ENCODE data around the gene KANK3.
"Not testable (repeated sequence)": the region's sequence is repeated elsewhere in the genome, so short reads cannot be mapped to it uniquely, and the experiment has no call there.

KANK3 gene

DNA sequence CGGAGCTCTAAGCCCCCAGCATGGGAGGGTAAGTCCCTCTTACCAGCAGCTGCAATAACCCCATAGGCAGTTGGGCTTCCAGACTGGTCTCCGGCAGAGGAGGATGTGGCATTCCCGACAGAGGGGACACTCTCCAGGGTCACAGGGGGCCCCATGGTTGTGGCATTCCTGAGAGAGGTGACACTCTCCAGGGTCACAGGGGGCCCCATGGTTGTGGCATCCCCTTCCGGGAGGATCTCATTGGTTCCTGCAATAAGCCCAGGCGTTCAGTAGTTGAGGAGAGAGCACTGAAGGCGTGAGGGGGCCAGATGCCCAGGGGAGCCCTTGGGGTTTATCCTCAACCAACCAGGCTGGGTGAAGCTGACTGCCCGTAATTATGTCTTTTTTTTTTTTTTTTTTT is 40.3 kb downstream of the KANK3 start:
- TF ChIP-seq, protein P1, sequence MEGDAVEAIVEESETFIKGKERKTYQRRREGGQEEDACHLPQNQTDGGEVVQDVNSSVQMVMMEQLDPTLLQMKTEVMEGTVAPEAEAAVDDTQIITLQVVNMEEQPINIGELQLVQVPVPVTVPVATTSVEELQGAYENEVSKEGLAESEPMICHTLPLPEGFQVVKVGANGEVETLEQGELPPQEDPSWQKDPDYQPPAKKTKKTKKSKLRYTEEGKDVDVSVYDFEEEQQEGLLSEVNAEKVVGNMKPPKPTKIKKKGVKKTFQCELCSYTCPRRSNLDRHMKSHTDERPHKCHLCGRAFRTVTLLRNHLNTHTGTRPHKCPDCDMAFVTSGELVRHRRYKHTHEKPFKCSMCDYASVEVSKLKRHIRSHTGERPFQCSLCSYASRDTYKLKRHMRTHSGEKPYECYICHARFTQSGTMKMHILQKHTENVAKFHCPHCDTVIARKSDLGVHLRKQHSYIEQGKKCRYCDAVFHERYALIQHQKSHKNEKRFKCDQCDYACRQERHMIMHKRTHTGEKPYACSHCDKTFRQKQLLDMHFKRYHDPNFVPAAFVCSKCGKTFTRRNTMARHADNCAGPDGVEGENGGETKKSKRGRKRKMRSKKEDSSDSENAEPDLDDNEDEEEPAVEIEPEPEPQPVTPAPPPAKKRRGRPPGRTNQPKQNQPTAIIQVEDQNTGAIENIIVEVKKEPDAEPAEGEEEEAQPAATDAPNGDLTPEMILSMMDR (conservative IDR thresholded peaks at IDR 0.05) = no peak
- H3K27ac ChIP-seq = no peak overlapping the region

- no peak overlapping the region for H3K27ac ChIP-seq
- TF ChIP-seq, protein P1 (conservative IDR thresholded peaks at IDR 0.05) = no peak
Observed at GRCh38 chr19:8302357-8302691, 40.7 kb downstream of the KANK3 start.

GRCh38 chr19:8291337-8291736 is 51.7 kb downstream of the KANK3 start:
- H3K27ac ChIP-seq = not testable (repeated sequence)

DNA sequence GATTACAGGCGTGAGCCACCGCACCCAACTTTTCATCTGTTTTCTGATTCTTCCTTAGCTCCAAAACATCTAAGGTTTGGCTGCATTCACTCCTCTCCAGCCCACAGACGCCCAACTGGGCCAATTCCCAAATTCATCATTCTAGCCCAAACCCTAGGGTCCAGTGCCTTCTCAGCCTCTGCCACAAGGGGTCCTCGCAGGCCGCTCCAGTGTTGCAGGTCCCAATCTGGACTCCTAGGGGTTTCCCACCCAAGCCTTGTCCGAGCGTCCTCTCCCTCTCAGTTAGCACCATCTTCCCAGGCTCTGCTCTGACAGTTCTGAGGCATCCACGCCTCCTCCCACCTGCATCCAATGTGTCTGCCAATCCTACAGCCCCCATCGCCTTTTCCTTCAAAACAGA is 66.6 kb downstream of the KANK3 start:
- not testable (repeated sequence) for H3K27ac ChIP-seq
